Adrenal gland (tissue), 5 donors: ENCODE results near the gene TK2.

Experiments
- CTCF ChIP-seq, 6 experiments: fragments of 450-650 bp in 4 of 6; fragments of 200-600 bp in 2 of 6; sonication (generic) in 1 of 6; IDR thresholded peaks; 1 replicate in 5 of 6; 2 replicates in 1 of 6; pipeline versions ENCODE4 v1.5.1 to v1.8.0; 2016 to 2021; ENCODE audit warnings: antibody characterized with exemption in 6 of 6, mild to moderate bottlenecking in 2 of 6, moderate library complexity in 1 of 6
- POLR2A ChIP-seq, 2 donors: fragments of 450-650 bp; IDR thresholded peaks; one replicate each; pipeline ENCODE4 v1.6.1; 2017; ENCODE audit warnings: antibody characterized with exemption in 2 of 2, mild to moderate bottlenecking in 2 of 2, moderate library complexity in 1 of 2
- donor health status: DM: no; HTN: no; CAD: no.

- TF ChIP-seq CTCF (IDR thresholded peaks at IDR 0.05) (no peak), POLR2A (IDR thresholded peaks at IDR 0.05) (no peak)
Measured at GRCh38 chr16:66513111-66513723, 36.7 kb downstream of the TK2 start.
